ENCODE measurements around the gene UGT1A3. TPM values are rescaled to one million over a fixed set of nuclear protein-coding genes. Genes with fewer than 3 reads are reported as not detected.
A peak's percentile ranks its signal among the peaks of the same experiment; 100 is the strongest.
"Not testable (repeated sequence)": the region's sequence is repeated elsewhere in the genome, so short reads cannot be mapped to it uniquely, and the experiment has no call there.

The UGT1A3 gene
- not detected for polyA plus RNA-seq (2013, experiment 1 of 2; ENCODE audit: insufficient read length)
- not detected for polyA plus RNA-seq (2013, experiment 2 of 2; ENCODE audit: insufficient read length)

DNA sequence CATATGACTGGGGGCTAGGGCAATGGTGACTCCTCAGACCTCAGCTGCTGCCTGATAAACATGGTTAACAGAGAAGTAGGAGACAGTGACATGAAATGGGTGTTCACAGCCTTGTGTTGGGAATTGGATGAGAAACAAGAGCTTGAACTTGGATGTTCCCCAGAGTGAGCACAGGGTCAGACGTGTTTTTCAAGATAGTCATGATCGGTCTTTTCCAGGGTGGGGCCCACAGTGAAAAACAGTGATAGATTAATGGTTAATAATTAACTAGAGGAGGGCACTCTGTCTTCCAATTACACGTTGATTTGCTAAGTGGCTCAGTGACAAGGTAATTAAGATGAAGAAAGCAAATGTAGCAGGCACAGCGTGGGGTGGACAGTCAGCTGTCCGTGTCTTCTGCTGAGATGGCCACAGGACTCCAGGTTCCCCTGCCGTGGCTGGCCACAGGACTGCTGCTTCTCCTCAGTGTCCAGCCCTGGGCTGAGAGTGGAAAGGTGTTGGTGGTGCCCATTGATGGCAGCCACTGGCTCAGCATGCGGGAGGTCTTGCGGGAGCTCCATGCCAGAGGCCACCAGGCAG, at the start of gene UGT1A3:
Gene UGT1A3, plus strand, starts transcription at position 320 of the 579 bp plus-strand sequence. Its CDS starts 85 bp downstream, at position 405.
- no peak for DNase-seq

DNA sequence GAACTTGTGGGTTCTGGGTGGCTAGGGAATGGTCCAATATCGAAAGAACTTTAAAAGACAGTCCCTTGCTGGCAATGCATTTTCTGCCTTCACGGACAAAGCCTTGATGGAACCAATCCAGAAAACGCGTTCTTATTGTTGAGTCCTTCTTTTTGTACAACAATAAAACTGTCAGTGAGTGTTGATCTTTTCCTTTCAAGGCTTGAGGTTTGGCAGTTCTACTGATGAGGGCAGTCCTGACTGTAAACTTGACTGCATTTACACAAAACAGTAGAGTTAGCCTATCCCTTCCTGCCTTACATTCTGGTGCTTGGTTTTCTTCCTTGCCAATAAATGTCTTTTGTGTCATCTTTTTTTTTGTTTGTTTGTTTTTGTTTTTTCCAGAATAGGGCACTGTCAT, 49.6 kb upstream of the UGT1A3 start:
- no peak for DNase-seq

DNA sequence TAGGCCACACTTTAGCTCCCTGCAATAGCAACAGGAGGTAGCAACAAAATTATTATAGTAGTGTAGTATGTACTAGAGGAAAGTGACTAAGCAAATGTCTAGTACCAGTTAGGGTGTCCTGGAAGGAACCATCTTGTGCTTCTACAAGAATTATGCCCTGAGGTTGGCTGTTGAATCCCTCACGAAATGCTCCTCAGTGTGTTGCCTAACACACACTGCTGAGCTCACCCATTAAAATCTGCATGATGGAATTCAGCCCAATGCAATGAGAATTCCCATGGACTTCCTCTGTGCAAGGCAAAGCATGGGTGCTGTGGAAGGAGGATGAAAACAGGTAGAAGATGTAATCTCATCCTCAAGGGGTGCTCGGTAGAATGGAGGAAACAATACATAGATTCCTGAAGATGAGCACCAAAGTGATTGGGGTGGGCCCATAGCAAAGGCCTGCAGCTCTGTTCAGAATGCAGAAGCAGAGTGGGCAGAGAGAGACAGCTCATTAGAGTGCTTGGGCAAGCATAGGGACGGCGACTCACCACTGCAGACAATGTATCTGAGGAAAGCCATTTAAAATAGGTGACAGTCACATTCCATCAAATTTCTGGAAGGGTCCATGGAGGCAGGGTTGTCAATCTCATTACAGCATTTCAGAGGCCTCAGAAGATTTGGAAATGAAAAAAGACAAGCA, 48.3 kb upstream of the UGT1A3 start:
- DNase-seq: no peak

DNA sequence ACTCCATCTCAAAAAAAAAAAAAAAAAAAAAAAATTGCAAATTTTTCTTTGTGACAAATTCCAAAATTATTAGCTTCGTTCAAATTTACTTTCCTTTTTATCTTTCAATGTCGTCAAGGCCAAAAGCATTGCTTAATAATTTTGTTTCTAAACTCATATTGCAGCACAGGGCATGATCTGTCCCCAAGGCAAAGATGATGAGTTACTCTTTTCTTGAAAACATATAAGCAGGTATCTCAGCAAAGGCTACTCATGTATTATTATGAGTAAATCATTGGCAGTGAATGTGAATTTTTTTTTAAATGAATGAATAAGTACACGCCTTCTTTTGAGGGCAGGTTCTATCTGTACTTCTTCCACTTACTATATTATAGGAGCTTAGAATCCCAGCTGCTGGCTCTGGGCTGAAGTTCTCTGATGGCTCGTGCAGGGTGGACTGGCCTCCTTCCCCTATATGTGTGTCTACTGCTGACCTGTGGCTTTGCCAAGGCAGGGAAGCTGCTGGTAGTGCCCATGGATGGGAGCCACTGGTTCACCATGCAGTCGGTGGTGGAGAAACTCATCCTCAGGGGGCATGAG, 47.2 kb upstream of the UGT1A3 start, which contains the start of gene UGT1A7:
Gene UGT1A7, plus strand, starts transcription at position 381 of the 579 bp plus-strand sequence. Its CDS starts 37 bp downstream, at position 418.
- no peak for DNase-seq

DNA sequence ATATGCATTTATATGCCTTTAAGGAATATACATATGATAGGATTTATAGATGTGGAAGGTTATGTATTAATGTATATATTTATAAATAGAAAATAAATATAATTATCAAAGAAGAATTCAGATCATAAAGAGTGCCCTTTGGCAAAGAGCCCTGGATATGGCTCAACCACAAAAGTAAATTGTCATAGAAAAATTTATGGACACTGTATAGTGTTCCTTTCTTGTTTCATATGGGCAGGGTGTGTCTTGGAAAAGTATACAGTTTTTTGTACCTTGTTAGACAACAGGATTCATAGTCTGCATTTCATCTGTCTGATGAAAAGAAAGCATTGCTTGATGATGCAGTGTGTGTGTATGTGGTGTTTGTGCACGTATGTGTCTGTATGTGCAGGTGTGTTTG, 44.2 kb upstream of the UGT1A3 start:
- DNase-seq: no peak

DNA sequence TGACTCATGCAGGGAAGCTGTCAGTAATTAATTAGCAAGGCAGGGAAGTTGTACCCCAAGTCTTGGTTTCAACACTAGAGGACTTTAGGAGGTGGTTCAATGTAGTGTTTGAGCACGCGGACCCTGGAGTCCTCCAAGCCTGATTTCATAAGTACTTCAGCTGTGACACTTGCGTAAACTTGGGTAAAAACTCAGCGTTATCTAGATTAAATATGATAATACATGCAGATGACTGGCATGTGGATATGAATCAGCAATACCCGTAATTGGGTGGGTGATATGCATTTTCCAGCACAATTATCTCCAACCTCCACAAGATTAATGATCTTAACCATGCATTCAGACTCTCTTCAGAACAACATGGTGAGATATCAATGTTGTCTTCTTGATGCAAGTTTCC, 41.9 kb upstream of the UGT1A3 start:
- no peak for DNase-seq

DNA sequence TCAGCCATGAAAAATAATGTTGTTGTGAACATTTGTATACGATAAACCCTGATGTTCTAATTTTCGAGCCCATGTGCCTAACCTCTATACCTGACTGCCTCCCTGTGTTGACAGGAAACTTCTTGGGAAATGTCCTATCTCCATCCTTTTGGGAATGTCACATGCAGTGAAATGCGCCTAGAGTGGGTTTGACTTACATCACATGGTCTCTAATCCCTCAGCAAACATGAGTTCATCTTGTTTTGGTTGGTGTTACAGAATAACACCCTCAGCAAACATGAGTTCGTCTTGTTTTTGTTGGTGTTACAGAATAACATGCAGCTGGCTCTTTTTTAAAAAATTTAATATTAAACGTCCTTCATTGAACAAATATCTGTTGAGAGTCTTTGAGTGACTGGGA, 40.5 kb upstream of the UGT1A3 start:
- DNase-seq: no peak

GRCh38 chr2:233689031-233689430, 39.8 kb upstream of the UGT1A3 start:
- DNase-seq: no peak

DNA sequence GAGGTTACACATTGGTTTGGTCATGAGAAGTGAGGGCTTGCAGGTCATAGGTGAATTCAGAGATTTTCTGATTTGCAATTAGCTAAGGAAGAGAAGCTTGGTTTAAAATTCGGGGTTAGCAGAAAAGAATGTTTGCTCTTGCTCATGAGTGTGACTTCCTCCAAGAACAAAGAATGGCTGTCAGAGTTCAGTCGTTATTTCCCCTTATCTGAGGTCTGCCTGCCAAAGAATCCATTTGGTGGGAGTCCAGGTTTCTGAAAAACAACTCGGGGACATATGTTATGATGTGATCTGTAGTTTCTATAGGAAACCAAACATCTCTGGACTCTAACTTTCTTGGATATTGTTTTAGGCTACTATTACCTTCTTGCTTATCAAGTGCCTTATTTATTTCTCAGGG, 39.3 kb upstream of the UGT1A3 start:
- DNase-seq: no peak

DNA sequence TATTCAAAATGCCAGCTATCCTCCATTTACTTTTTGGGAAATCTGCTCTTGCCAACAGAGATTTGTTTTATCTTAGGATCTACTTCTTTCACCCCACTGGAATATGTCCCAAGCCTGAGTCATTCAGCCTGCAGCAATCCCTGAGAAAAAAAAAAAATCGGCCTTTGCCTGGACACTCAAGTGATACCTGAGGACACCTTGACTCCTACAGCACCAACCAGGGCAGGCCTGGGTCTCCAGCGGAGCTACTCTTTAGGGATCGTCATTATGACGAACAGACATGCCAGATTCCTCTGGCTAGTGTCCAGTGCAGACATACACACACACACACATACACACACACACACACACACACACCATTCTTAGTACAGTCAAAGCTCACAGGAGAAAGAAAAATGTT, 38.4 kb upstream of the UGT1A3 start:
- no peak for DNase-seq

- DNase-seq: no peak
These were observed 37.1 kb upstream of the UGT1A3 start for GRCh38 chr2:233691443-233692433.

GRCh38 chr2:233692648-233693047, 36.2 kb upstream of the UGT1A3 start, which contains the start of gene UGT1A6:
TSS of gene UGT1A6 (plus strand) at chr2:233692890. CDS start at chr2:233693005, 115 bp downstream.
- DNase-seq: no peak

DNA sequence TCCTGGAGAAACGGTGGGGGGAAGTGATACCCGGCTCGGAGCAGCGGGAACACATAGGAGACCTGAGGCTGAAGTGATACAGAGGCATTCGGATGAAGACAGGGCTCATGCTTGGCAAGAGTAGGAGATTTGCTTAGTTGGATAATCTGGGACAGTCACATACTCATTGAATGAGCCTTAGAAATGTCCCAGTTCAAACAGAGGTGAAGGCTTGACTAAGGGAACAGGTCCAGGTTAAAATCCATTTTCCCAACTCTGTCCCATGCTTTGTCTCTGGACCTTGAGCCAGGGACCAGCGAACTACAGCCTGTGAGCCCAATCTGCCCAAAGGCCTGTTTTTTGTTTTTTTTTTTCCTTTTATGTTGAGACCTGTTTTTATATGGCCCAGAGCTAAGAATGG, 34.9 kb upstream of the UGT1A3 start:
- DNase-seq: no peak

DNA sequence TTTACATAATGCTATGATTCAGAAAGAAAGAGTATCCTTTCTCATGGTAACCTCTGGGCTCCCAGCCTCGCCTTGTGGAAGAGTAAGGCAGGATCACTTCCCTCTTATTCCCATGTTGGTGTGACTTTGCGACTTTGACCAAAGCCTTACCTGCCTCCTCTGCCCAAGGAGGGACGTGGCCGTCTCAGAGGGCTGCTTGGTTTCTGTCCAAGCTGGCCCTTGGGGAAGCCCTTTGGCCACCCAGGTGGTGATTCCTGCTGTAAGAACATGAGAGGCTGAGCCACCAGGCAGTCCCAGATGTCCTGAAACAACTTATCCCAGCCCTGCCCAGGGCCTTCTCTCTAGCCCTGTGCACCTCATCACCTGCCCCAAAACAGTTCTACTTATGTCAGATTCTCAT, 30.1 kb upstream of the UGT1A3 start:
- DNase-seq: no peak

GRCh38 chr2:233699424-233700027, 29.3 kb upstream of the UGT1A3 start:
- DNase-seq: no peak

DNA sequence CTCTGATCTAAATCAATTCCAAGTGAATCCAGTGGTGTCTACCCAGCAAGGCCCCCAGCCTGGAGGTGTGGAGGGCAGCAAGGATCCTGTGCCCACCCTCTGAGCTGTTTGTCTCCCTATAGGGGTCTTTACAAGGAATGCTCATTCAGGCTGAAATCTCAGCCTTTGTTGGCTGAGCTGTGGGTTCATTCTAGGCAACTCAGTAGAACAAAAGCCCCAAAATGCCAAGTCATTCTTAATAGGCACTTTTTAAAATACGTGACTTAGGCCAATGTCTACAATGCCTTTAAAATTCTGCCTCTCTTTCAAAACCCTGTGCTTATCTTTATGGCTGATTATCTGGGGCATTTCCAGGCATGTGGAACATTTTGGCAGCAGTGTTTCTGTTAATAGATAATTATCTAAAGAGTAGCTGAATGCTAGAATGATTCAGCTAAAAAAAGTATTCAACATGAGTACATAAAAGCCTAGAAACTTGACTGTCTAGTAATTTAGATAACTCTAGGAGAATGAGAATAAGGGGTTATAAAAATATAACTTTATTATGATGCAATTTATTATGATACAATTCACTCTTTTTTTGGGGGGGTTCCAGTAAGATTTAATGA, 28.7 kb upstream of the UGT1A3 start:
- peak; percentile 7 for DNase-seq

GRCh38 chr2:233700842-233701241, 28.0 kb upstream of the UGT1A3 start:
- not testable (repeated sequence) for DNase-seq

DNA sequence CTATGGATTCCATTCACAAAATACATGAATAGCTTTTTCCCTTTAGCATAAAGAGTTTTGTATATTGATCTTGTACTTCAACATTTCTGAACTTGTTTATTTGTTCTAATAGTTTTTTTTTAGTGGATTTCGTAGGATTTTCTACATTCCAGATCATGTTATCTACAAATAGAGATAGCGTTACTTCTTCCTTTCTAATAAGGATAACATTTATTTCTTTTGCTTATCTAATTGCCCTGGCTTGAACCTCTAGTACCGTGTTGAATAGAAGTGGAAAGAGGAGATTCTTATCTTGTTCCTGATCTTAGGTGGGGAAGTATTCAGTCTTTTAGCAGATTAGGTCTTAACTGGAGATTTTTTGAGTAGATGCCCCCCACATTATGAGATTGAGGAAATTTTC, 26.6 kb upstream of the UGT1A3 start:
- no peak for DNase-seq

GRCh38 chr2:233705911-233706506, 22.8 kb upstream of the UGT1A3 start:
- no peak for DNase-seq

GRCh38 chr2:233706720-233707119, 22.1 kb upstream of the UGT1A3 start:
- DNase-seq: no peak

Data from fibroblast of skin of back (primary cell).